ENCODE results near the gene TSPAN3. TPM values are rescaled to one million over a fixed set of nuclear protein-coding genes. Genes with fewer than 3 reads are reported as not detected.

The TSPAN3 gene
- total RNA-seq, 4 donors from 2014 or later: 330 to 637 (median 593) TPM

- intact Hi-C loops (cut with DNase I): no loop called here
- DNase-seq: no peak
- Histone ChIP-seq H3K9me3 (no peaks in the 10 kb centered on the region), H3K36me3 (peaks cover 22 to 34% of the 10 kb centered on the region in 2 donors), H3K27me3 (no peaks in the 10 kb centered on the region), H3K27ac (no peak overlapping the region), H3K4me1 (peaks cover 0 to 7% of the 10 kb centered on the region in 2 donors), H3K4me3 (replicated peaks in 1 of 3) (no peak overlapping the region)
- WGBS, 2 donors: 94 to 97% methylated on average over 1 of the region's 1 CpG
- TF ChIP-seq POLR2A (IDR thresholded peaks at IDR 0.05) (no peak), CTCF (IDR thresholded peaks at IDR 0.05) (no peak)
These were observed 22.6 kb downstream of the TSPAN3 start for GRCh38 chr15:77048135-77048876.

GRCh38 chr15:77046704-77047412, 24.1 kb downstream of the TSPAN3 start:
- H3K27ac ChIP-seq: no peak overlapping the region
- no peaks in the 10 kb centered on the region for H3K9me3 ChIP-seq
- H3K4me1 ChIP-seq: peaks cover 0 to 7% of the 10 kb centered on the region in 2 donors
- intact Hi-C loops (cut with DNase I): no loop called here
- no peak for DNase-seq
- no peak overlapping the region for H3K4me3 ChIP-seq (replicated peaks in 1 of 3)
- H3K36me3 ChIP-seq: peaks cover 15 to 37% of the 10 kb centered on the region in 2 donors
- H3K27me3 ChIP-seq: no peaks in the 10 kb centered on the region
- WGBS, 2 donors: 94% methylated on average over 7 of the region's 7 CpGs
- TF ChIP-seq CTCF (IDR thresholded peaks at IDR 0.05) (no peak), POLR2A (IDR thresholded peaks at IDR 0.05) (no peak)

DNA sequence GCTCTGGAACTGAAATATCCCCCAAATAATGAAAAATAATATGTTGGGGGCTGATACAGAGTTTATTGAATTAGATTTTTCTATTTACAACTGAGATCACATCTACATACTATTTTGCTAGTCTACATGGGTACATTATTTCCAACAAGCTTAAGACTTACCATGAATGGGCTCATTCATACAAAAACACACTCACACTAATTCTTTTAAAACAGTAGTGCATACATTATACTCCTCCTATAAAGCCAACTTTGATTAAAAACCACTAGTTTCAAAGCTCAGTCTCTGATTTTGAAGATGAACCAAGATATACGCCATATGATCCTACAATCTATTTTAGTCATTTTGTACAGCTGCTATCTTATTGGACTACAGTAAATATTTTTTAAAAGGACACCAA, 24.9 kb downstream of the TSPAN3 start:
- no peak overlapping the region for H3K27ac ChIP-seq
- no peak for TF ChIP-seq CTCF (IDR thresholded peaks at IDR 0.05)
- no peak for TF ChIP-seq POLR2A (IDR thresholded peaks at IDR 0.05)
- no peaks in the 10 kb centered on the region for H3K27me3 ChIP-seq
- H3K4me1 ChIP-seq: peaks cover 0 to 7% of the 10 kb centered on the region in 2 donors
- H3K9me3 ChIP-seq: no peaks in the 10 kb centered on the region
- intact Hi-C loops (cut with DNase I): no loop called here
- 100% methylated on average over 1 of the region's 1 CpG for whole genome bisulfite sequencing, 2 donors
- no peak for DNase-seq
- H3K4me3 ChIP-seq (replicated peaks in 1 of 3): no peak overlapping the region
- peaks cover 14 to 29% of the 10 kb centered on the region in 2 donors for H3K36me3 ChIP-seq

- no peaks in the 10 kb centered on the region for H3K27me3 ChIP-seq
- no peak for DNase-seq
- no peak overlapping the region for H3K27ac ChIP-seq
- intact Hi-C loops (cut with DNase I): no loop called here
- H3K36me3 ChIP-seq: peaks cover 14 to 29% of the 10 kb centered on the region in 2 donors
- H3K9me3 ChIP-seq: no peaks in the 10 kb centered on the region
- WGBS, 2 donors: 79 to 85% methylated on average over 7 of the region's 7 CpGs
- peaks cover 0 to 7% of the 10 kb centered on the region in 2 donors for H3K4me1 ChIP-seq
- no peak overlapping the region for H3K4me3 ChIP-seq (replicated peaks in 1 of 3)
- TF ChIP-seq CTCF (IDR thresholded peaks at IDR 0.05): no peak
- TF ChIP-seq POLR2A (IDR thresholded peaks at IDR 0.05): no peak
These were observed 26.5 kb downstream of the TSPAN3 start for GRCh38 chr15:77044228-77045042.
